ENCODE measurements around the gene RPTOR. TPM values are rescaled to one million over a fixed set of nuclear protein-coding genes. Genes with fewer than 3 reads are reported as not detected.

RPTOR gene
- total RNA-seq, 3 donors from 2014 or later = 21.4 to 27.5 (median 23.6) TPM

- no peaks in the 10 kb centered on the region for H3K4me1 ChIP-seq
- no peak for DNase-seq (ENCODE audit: low spot score in 2 of 2)
These were observed 253.3 kb downstream of the RPTOR start for GRCh38 chr17:80797741-80798594.

GRCh38 chr17:80798595-80799537, 254.2 kb downstream of the RPTOR start:
- no peaks in the 10 kb centered on the region for H3K36me3 ChIP-seq
- intact Hi-C loops (cut with DNase I; ENCODE audit: low total_unique reads) = no loop called here
- peak in 1 of 2 donors; percentile 30 for DNase-seq (ENCODE audit: low spot score in 2 of 2)
- H3K27me3 ChIP-seq = no peaks in the 10 kb centered on the region
- H3K9me3 ChIP-seq = no peaks in the 10 kb centered on the region
- H3K27ac ChIP-seq = no peak overlapping the region
- H3K4me3 ChIP-seq = no peak overlapping the region
- TF ChIP-seq POLR2A (IDR thresholded peaks at IDR 0.05) = no peak
- TF ChIP-seq POLR2AphosphoS5 (IDR thresholded peaks at IDR 0.05) = no peak
- TF ChIP-seq, protein P1, sequence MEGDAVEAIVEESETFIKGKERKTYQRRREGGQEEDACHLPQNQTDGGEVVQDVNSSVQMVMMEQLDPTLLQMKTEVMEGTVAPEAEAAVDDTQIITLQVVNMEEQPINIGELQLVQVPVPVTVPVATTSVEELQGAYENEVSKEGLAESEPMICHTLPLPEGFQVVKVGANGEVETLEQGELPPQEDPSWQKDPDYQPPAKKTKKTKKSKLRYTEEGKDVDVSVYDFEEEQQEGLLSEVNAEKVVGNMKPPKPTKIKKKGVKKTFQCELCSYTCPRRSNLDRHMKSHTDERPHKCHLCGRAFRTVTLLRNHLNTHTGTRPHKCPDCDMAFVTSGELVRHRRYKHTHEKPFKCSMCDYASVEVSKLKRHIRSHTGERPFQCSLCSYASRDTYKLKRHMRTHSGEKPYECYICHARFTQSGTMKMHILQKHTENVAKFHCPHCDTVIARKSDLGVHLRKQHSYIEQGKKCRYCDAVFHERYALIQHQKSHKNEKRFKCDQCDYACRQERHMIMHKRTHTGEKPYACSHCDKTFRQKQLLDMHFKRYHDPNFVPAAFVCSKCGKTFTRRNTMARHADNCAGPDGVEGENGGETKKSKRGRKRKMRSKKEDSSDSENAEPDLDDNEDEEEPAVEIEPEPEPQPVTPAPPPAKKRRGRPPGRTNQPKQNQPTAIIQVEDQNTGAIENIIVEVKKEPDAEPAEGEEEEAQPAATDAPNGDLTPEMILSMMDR (IDR thresholded peaks at IDR 0.05) = no peak
- H3K4me1 ChIP-seq = no peaks in the 10 kb centered on the region

More at GRCh38 chr17:80797741-80798594, 253.3 kb downstream of the RPTOR start:
- Histone ChIP-seq H3K27me3 (no peaks in the 10 kb centered on the region), H3K27ac (no peak overlapping the region), H3K9me3 (no peaks in the 10 kb centered on the region), H3K4me3 (no peak overlapping the region), H3K36me3 (no peaks in the 10 kb centered on the region)
- intact Hi-C loops (cut with DNase I; ENCODE audit: low total_unique reads) = no loop called here
- TF ChIP-seq POLR2A (IDR thresholded peaks at IDR 0.05) (no peak), POLR2AphosphoS5 (IDR thresholded peaks at IDR 0.05) (no peak)
- TF ChIP-seq, protein P1 (IDR thresholded peaks at IDR 0.05) = no peak

DNA sequence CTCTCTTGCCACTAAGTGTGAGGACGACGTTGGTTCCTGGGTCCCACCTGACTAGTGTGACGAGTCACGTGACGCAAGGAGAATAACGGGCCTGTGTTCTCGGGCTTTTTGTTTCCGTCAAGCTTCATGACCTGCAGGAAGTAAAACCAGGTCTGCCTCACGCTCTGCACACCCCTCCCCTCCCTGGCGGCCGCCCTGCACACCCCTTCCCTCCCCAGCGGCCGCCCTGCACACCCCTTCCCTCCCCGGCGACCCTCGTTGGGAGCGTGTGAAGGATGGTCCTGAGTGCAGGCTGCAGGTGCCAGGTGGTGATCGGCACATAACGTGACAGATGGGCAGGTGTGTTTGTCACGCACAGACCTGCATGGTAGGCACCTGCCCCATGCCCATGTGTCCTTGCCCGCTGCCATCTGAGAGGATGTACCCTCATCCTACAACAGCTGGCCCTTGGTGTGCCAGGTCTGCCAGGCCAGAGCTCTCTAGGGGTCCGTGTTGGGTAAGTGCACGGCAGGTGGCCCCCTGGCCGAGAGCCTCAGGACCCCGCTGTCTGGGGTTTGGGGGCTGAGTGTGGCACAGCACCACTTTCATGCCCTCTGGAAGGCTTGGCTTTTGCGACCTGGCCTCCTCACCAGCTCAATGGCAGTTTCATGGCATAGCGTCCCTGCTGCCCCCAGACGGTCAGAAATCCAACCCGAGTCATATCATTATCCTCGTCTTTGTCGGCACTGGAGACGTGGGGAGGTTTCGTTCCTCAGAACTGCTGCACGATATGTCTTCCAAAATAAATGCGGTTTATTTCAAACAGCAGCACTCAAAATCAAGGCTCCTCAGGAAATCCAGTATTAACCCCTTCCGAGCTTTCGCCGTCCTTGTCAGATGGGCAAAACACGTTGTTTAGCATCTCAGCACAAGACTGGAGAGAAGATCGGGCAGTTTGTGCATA, 255.2 kb downstream of the RPTOR start:
- Histone ChIP-seq H3K27ac (no peak overlapping the region), H3K36me3 (no peaks in the 10 kb centered on the region), H3K4me1 (no peaks in the 10 kb centered on the region), H3K4me3 (no peak overlapping the region), H3K9me3 (no peaks in the 10 kb centered on the region), H3K27me3 (no peaks in the 10 kb centered on the region)
- intact Hi-C loops (cut with DNase I; ENCODE audit: low total_unique reads) = loop anchor here (5.0 kb wide), 1 partner anchor 1608 kb away; no protein-coding TSS in a partner anchor
- TF ChIP-seq, protein P1 (IDR thresholded peaks at IDR 0.05) = no peak
- no peak for TF ChIP-seq POLR2AphosphoS5 (IDR thresholded peaks at IDR 0.05)
- DNase-seq (ENCODE audit: low spot score in 2 of 2) = peak in 1 of 2 donors; percentile 40

- intact Hi-C loops (cut with DNase I; ENCODE audit: low total_unique reads) = loop anchor here (5.0 kb wide), 1 partner anchor 1608 kb away; no protein-coding TSS in a partner anchor
- Histone ChIP-seq H3K36me3 (no peaks in the 10 kb centered on the region), H3K27me3 (no peaks in the 10 kb centered on the region), H3K9me3 (no peaks in the 10 kb centered on the region), H3K4me1 (no peaks in the 10 kb centered on the region), H3K4me3 (no peak overlapping the region), H3K27ac (no peak overlapping the region)
- TF ChIP-seq POLR2AphosphoS5 (IDR thresholded peaks at IDR 0.05) (no peak), POLR2A (IDR thresholded peaks at IDR 0.05) (no peak)
- TF ChIP-seq, protein P1 (IDR thresholded peaks at IDR 0.05) = no peak
- peak in 1 of 2 donors; percentile 24 for DNase-seq (ENCODE audit: low spot score in 2 of 2)
These were observed 256.1 kb downstream of the RPTOR start for GRCh38 chr17:80800481-80801391.
